Measurements from ENCODE around the gene LRRN1. TPM values are rescaled to one million over a fixed set of nuclear protein-coding genes. Genes with fewer than 3 reads are reported as not detected.

LRRN1 gene
- total and polyA plus RNA-seq, 9 of the 15 experiments (the other 6 are each of a cell fraction or from before 2014, with no cell fraction given): 0.11 TPM; not detected in 8

DNA sequence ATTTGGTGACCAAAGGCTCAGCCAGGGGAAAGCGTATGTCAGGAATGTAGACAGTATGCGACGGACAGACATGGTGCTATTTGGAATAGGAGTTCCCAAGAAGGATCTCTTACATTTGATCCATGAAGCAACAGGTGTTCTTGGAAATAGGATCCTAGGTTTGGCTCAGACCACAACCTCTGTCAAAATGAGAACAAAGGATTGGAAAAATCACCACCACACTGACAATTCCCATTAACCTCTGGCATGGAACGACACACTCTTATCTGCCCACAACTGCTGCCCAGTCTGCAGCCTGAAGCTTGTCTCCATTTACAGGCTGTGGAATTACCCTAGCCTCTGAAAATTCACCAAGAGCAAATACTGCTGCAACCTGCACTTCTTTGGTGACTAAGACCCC lies 33.6 kb upstream of the LRRN1 start:
- WGBS (ENCODE audit: insufficient coverage, low coverage, missing lambda C conversion rate): 7% methylated on average over 4 of the region's 4 CpGs
- no TSS peak for BruUV-seq (replicated peaks)
- DNase-seq (ENCODE audit: extremely low read depth in 1 of 4, low spot score in 3 of 4) (no peak), ATAC-seq (no peak), FAIRE-seq (no peak)
- TF ChIP-seq SRSF9 (IDR thresholded peaks at IDR 0.05; ENCODE audit: borderline replicate concordance, low read depth, low read length) (no peak), RNF2 (IDR thresholded peaks at IDR 0.05) (no peak), PCBP2 (IDR thresholded peaks at IDR 0.05; ENCODE audit: low read depth, low read length, poor library complexity, severe bottlenecking) (no peak), ZNF165 (CRISPR knock-in tag; IDR thresholded peaks at IDR 0.05; ENCODE audit: borderline replicate concordance) (no peak), NFXL1 (CRISPR knock-in tag; IDR thresholded peaks at IDR 0.05) (no peak), ZNF445 (CRISPR knock-in tag; IDR thresholded peaks at IDR 0.05; ENCODE audit: low read depth) (no peak), MBD2 (IDR thresholded peaks at IDR 0.05; ENCODE audit: borderline replicate concordance, low read depth) (no peak), NR2F6 (CRISPR knock-in tag; IDR thresholded peaks at IDR 0.05) (no peak)
- TF ChIP-seq, protein P1, sequence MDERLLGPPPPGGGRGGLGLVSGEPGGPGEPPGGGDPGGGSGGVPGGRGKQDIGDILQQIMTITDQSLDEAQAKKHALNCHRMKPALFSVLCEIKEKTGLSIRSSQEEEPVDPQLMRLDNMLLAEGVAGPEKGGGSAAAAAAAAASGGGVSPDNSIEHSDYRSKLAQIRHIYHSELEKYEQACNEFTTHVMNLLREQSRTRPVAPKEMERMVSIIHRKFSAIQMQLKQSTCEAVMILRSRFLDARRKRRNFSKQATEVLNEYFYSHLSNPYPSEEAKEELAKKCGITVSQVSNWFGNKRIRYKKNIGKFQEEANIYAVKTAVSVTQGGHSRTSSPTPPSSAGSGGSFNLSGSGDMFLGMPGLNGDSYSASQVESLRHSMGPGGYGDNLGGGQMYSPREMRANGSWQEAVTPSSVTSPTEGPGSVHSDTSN (CRISPR knock-in tag; IDR thresholded peaks at IDR 0.05; ENCODE audit: low read depth): no peak
- TF ChIP-seq, protein P1 (tag; conservative IDR thresholded peaks at IDR 0.05; ENCODE audit: low read depth): no peak
- TF ChIP-seq, protein P2, sequence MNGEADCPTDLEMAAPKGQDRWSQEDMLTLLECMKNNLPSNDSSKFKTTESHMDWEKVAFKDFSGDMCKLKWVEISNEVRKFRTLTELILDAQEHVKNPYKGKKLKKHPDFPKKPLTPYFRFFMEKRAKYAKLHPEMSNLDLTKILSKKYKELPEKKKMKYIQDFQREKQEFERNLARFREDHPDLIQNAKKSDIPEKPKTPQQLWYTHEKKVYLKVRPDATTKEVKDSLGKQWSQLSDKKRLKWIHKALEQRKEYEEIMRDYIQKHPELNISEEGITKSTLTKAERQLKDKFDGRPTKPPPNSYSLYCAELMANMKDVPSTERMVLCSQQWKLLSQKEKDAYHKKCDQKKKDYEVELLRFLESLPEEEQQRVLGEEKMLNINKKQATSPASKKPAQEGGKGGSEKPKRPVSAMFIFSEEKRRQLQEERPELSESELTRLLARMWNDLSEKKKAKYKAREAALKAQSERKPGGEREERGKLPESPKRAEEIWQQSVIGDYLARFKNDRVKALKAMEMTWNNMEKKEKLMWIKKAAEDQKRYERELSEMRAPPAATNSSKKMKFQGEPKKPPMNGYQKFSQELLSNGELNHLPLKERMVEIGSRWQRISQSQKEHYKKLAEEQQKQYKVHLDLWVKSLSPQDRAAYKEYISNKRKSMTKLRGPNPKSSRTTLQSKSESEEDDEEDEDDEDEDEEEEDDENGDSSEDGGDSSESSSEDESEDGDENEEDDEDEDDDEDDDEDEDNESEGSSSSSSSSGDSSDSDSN (IDR thresholded peaks at IDR 0.05; ENCODE audit: borderline replicate concordance in 1 of 2, low read depth in 2 of 2, low read length in 2 of 2): no peak
- TF ChIP-seq, protein P3, sequence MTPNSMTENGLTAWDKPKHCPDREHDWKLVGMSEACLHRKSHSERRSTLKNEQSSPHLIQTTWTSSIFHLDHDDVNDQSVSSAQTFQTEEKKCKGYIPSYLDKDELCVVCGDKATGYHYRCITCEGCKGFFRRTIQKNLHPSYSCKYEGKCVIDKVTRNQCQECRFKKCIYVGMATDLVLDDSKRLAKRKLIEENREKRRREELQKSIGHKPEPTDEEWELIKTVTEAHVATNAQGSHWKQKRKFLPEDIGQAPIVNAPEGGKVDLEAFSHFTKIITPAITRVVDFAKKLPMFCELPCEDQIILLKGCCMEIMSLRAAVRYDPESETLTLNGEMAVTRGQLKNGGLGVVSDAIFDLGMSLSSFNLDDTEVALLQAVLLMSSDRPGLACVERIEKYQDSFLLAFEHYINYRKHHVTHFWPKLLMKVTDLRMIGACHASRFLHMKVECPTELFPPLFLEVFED (CRISPR knock-in tag; conservative IDR thresholded peaks at IDR 0.05): no peak
- TF ChIP-seq, protein P4, sequence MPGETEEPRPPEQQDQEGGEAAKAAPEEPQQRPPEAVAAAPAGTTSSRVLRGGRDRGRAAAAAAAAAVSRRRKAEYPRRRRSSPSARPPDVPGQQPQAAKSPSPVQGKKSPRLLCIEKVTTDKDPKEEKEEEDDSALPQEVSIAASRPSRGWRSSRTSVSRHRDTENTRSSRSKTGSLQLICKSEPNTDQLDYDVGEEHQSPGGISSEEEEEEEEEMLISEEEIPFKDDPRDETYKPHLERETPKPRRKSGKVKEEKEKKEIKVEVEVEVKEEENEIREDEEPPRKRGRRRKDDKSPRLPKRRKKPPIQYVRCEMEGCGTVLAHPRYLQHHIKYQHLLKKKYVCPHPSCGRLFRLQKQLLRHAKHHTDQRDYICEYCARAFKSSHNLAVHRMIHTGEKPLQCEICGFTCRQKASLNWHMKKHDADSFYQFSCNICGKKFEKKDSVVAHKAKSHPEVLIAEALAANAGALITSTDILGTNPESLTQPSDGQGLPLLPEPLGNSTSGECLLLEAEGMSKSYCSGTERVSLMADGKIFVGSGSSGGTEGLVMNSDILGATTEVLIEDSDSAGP (CRISPR knock-in tag; IDR thresholded peaks at IDR 0.05): no peak
- Histone ChIP-seq H3K27me3 (ENCODE audit: control insufficient read depth in 2 of 2, insufficient read depth in 2 of 2, low read length in 2 of 2) (no peaks in the 10 kb centered on the region), H3K9ac (ENCODE audit: insufficient read depth in 1 of 2, low read depth in 2 of 2, low read length in 2 of 2) (no peak overlapping the region), H3K9me3 (replicated peaks; ENCODE audit: control insufficient read depth, insufficient read depth, low read depth, low read length) (peaks cover 2% of the 10 kb centered on the region; the same call in 1 of the 2 replicates), H3K9me1 (ENCODE audit: control insufficient read depth, insufficient read depth, low read length) (no peaks in the 10 kb centered on the region), H3K36me3 (ENCODE audit: control insufficient read depth, insufficient read depth, low read length) (no peaks in the 10 kb centered on the region), H3K27ac (ENCODE audit: extremely low read depth, low read depth, low read length) (no peak overlapping the region), H3K4me3 (no peak overlapping the region), H2AFZ (ENCODE audit: low read depth, low read length) (no peak overlapping the region), H4K20me1 (replicated peaks; ENCODE audit: control insufficient read depth, insufficient read depth, low read length) (no peaks in the 10 kb centered on the region), H3K79me2 (ENCODE audit: control insufficient read depth, insufficient read depth, low read length) (no peaks in the 10 kb centered on the region), H3K4me1 (replicated peaks in 1 of 2; ENCODE audit: control insufficient read depth in 2 of 2, insufficient read depth in 2 of 2, low read length in 2 of 2) (no peaks in the 10 kb centered on the region), H3K4me2 (ENCODE audit: insufficient read depth, low read length) (no peak overlapping the region)
- intact Hi-C loops (cut with micrococcal nuclease): no loop called here
- ChIA-PET POLR2A (no interaction called here), CTCF (ENCODE audit: low intra/inter-chr PET ratio) (no interaction called here)
- in situ Hi-C loops (cut with MboI): no loop called here
